Peyer's patch (tissue), 4 donors: Measurements from ENCODE around the gene GLIS2. TPM values are rescaled to one million over a fixed set of nuclear protein-coding genes. Genes with fewer than 3 reads are reported as not detected.

Experiments used
- DNase-seq, 3 donors: peaks; one replicate each; pipeline ENCODE4 v3.0.0-alpha.2; 2017 to 2019
- H3K27ac ChIP-seq, 4 donors: fragments of 200-600 bp; sonication (generic); one replicate each; pipeline ENCODE4 v1.5.1; 2016 to 2019
- H3K27me3 ChIP-seq, 2 donors: fragments of 200-600 bp; sonication (generic); one replicate each; pipeline ENCODE4 v1.5.1; 2019
- H3K36me3 ChIP-seq, 3 donors: fragments of 200-600 bp; sonication (generic); one replicate each; pipeline ENCODE4 v1.5.1; 2016 to 2019
- H3K4me1 ChIP-seq, 4 donors: fragments of 200-600 bp; sonication (generic); one replicate each; pipeline ENCODE4 v1.5.1; 2016 to 2019
- H3K4me3 ChIP-seq, 4 donors: fragments of 200-600 bp; sonication (generic); 1 replicate in 3 of 4; 2 replicates in 1 of 4; pipeline ENCODE4 v1.5.1; 2016 to 2019; ENCODE audit warnings: mild to moderate bottlenecking in 1 of 4
- H3K9me3 ChIP-seq, 4 donors: fragments of 200-600 bp; sonication (generic); one replicate each; pipeline ENCODE4 v1.5.1; 2016 to 2019; ENCODE audit warnings: mild to moderate bottlenecking in 1 of 4
- POLR2A ChIP-seq, 2 donors: fragments of 450-650 bp; IDR thresholded peaks; one replicate each; pipeline ENCODE4 v1.5.1; 2017; ENCODE audit warnings: antibody characterized with exemption in 2 of 2, mild to moderate bottlenecking in 2 of 2, moderate library complexity in 2 of 2
- total RNA-seq, 4 donors: library from RNA; depleted of rRNA; stranded (reverse); fragments of >200 nt; gene quantifications; one replicate each; pipeline ENCODE4 v1.1.0, GENCODE V29; 2016
- TF ChIP-seq, protein P1 (sequence below), 6 experiments: fragments of 450-650 bp in 4 of 6; fragments of 200-600 bp in 2 of 6; sonication (generic) in 1 of 6; IDR thresholded peaks; one replicate each; pipeline ENCODE4 v1.5.1; 2017 to 2019; ENCODE audit warnings: antibody characterized with exemption in 6 of 6, mild to moderate bottlenecking in 3 of 6, moderate library complexity in 1 of 6

Gene GLIS2
- total RNA-seq, 4 donors from 2014 or later, result 0.35 to 3.3 (median 1.7) TPM

DNA sequence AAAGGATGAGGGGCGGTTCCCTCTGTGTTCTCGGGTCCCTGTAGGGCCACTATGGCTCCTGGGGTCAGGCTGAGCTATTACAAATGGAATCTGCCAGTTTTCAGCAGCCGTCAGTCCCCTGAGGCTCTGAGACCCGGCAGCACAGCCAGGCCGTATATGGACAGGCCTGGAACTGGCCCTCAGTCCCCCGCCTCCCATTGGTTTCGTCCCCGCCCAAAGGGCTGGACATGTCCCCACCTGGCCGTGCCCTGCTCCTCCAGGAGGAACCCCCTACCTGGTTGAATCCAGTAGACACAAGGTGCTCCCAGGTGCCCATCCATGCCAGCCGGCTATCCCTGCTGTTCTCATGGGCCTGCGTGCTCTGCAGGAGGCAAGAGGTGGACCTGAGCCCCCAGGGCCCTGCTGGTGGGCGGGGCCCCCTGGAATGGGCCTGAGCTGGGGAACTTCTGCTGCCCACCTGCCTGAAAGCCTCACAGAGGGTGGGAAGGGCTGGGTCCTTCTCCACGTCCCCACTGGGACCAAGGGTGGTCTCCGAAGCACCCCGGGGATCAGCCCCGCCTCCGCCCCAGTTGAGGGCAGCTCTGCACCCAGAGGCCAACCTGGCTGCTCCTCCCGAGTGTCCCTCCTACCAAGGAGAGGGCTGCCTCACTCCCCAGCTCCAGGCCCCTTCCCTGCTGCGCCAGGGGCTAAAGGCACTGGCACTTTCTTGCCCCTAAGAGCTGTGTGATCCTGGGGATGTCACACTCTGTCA, 72.6 kb downstream of the GLIS2 start:
- TF ChIP-seq POLR2A (IDR thresholded peaks at IDR 0.05), result no peak
- TF ChIP-seq, protein P1, sequence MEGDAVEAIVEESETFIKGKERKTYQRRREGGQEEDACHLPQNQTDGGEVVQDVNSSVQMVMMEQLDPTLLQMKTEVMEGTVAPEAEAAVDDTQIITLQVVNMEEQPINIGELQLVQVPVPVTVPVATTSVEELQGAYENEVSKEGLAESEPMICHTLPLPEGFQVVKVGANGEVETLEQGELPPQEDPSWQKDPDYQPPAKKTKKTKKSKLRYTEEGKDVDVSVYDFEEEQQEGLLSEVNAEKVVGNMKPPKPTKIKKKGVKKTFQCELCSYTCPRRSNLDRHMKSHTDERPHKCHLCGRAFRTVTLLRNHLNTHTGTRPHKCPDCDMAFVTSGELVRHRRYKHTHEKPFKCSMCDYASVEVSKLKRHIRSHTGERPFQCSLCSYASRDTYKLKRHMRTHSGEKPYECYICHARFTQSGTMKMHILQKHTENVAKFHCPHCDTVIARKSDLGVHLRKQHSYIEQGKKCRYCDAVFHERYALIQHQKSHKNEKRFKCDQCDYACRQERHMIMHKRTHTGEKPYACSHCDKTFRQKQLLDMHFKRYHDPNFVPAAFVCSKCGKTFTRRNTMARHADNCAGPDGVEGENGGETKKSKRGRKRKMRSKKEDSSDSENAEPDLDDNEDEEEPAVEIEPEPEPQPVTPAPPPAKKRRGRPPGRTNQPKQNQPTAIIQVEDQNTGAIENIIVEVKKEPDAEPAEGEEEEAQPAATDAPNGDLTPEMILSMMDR (IDR thresholded peaks at IDR 0.05), result no peak
- Histone ChIP-seq H3K9me3 (no peaks in the 10 kb centered on the region), H3K36me3 (peaks cover 0 to 87% (median 0%) of the 10 kb centered on the region in 3 donors), H3K4me3 (no peak overlapping the region), H3K4me1 (peaks cover 0 to 7% (median 0%) of the 10 kb centered on the region in 4 donors), H3K27ac (peak overlapping the region in 3 of 4 donors; percentile 10 to 57 (median 47)), H3K27me3 (no peaks in the 10 kb centered on the region)
- DNase-seq, result no peak

Other genes starting within 250 kb of the GLIS2 start
- gene ADCY9, start 199.6 kb upstream of the GLIS2 start, total RNA-seq, result 10 to 100 TPM; 19.8 to 47.3 (median 44.0) TPM
- 1 to 10 TPM in 1 of 4 donors, under 1 TPM in 3; 0.35 to 1.7 (median 0.63) TPM for gene SRL, start 74.0 kb upstream of the GLIS2 start, total RNA-seq
- 10 to 100 TPM in 1 of 4 donors, 1 to 10 TPM in 3; 7.5 to 20.6 (median 8.9) TPM for gene TFAP4, start 43.0 kb upstream of the GLIS2 start, total RNA-seq
- gene PAM16, start 35.3 kb downstream of the GLIS2 start, total RNA-seq, result 10 to 100 TPM; 18.2 to 61.4 (median 49.3) TPM
- 10 to 100 TPM in 2 of 4 donors, 1 to 10 TPM in 2; 2.1 to 18.2 (median 8.4) TPM for gene VASN, start 55.8 kb downstream of the GLIS2 start, total RNA-seq
- 100 to 1,000 TPM in 2 of 4 donors, 10 to 100 TPM in 2; 73.4 to 219 (median 110) TPM for gene CORO7, start 100.5 kb downstream of the GLIS2 start, total RNA-seq
- gene DNAJA3, start 109.8 kb downstream of the GLIS2 start, total RNA-seq, result 10 to 100 TPM; 51.4 to 70.1 (median 54.0) TPM
- 10 to 100 TPM; 41.5 to 74.5 (median 58.1) TPM for gene NMRAL1, start 158.6 kb downstream of the GLIS2 start, total RNA-seq
- 10 to 100 TPM; 37.1 to 64.8 (median 61.1) TPM for gene HMOX2, start 160.3 kb downstream of the GLIS2 start, total RNA-seq
- gene CDIP1, start 222.7 kb downstream of the GLIS2 start, total RNA-seq, result 10 to 100 TPM; 21.5 to 45.0 (median 39.0) TPM
- gene C16orf96, start 240.3 kb downstream of the GLIS2 start, total RNA-seq, result not detected